ENCODE data around the gene FICD.

The FICD gene

GRCh38 chr12:108505129-108505528 is 9.9 kb upstream of the FICD start:
- DNase-seq, result no peak

GRCh38 chr12:108507971-108508642 is 7.0 kb upstream of the FICD start:
- DNase-seq, result no peak

- DNase-seq, result no peak
These were observed 5.3 kb upstream of the FICD start for GRCh38 chr12:108509806-108510205.

- no peak for DNase-seq
These were observed 4.2 kb upstream of the FICD start for GRCh38 chr12:108510836-108511235.

GRCh38 chr12:108511633-108512540 is 3.2 kb upstream of the FICD start:
- peak; percentile 5 for DNase-seq

- DNase-seq, result no peak
These were observed 557 bp upstream of the FICD start for GRCh38 chr12:108514468-108514972.

GRCh38 chr12:108515916-108516315 is 839 bp downstream of the FICD start:
- DNase-seq, result no peak

GRCh38 chr12:108516511-108517275 is 1.6 kb downstream of the FICD start:
- DNase-seq, result no peak

GRCh38 chr12:108517288-108518100 is 2.4 kb downstream of the FICD start:
- DNase-seq, result no peak

GRCh38 chr12:108518101-108518715 is 3.1 kb downstream of the FICD start:
- no peak for DNase-seq

- DNase-seq, result no peak
These were observed 3.8 kb downstream of the FICD start for GRCh38 chr12:108518716-108519496.

GRCh38 chr12:108519558-108519957 is 4.5 kb downstream of the FICD start:
- no peak for DNase-seq

GRCh38 chr12:108523365-108523764 is 8.3 kb downstream of the FICD start:
- no peak for DNase-seq

GRCh38 chr12:108525681-108526080 is 10.6 kb downstream of the FICD start:
- no peak for DNase-seq

GRCh38 chr12:108526482-108527165 is 11.5 kb downstream of the FICD start:
- no peak for DNase-seq

GRCh38 chr12:108527166-108527496 is 12.1 kb downstream of the FICD start:
- DNase-seq, result no peak

- no peak for DNase-seq
These were observed 15.1 kb downstream of the FICD start for GRCh38 chr12:108530161-108530560.

- peak; percentile 15 for DNase-seq
These were observed 17.1 kb downstream of the FICD start for GRCh38 chr12:108531929-108532848.

- no peak for DNase-seq
These were observed 23.1 kb downstream of the FICD start for GRCh38 chr12:108538146-108538545.

Measured in NCI-H1417 treated with DMSO at 0.1 percent for 48 hours (cell line).